Nephron progenitor cell (in vitro differentiated cells): ENCODE results near the gene TAMALIN.
"Not testable (repeated sequence)": the region's sequence is repeated elsewhere in the genome, so short reads cannot be mapped to it uniquely, and the experiment has no call there.

Experiments used
- DNase-seq: peaks from one replicate; pipeline ENCODE4 v3.0.0; 2021
- H3K27ac Mint-ChIP-seq: 2 replicates; pipeline ENCODE4 v1.8.0; 2021; ENCODE audit warnings: mild to moderate bottlenecking, moderate library complexity, mixed read lengths
- H3K27me3 Mint-ChIP-seq: 2 replicates; pipeline ENCODE4 v1.8.0; 2021; ENCODE audit warnings: mild to moderate bottlenecking, low read depth, mixed read lengths; ENCODE audit not compliant: poor library complexity
- H3K36me3 Mint-ChIP-seq: 2 replicates; pipeline ENCODE4 v1.8.0; 2021; ENCODE audit warnings: low read depth, mixed read lengths
- H3K4me1 Mint-ChIP-seq: 2 replicates; pipeline ENCODE4 v1.8.0; 2021; ENCODE audit warnings: mixed read lengths
- H3K4me3 Mint-ChIP-seq: 2 replicates; pipeline ENCODE4 v1.8.0; 2021; ENCODE audit warnings: mild to moderate bottlenecking, moderate library complexity, mixed read lengths
- H3K9me3 Mint-ChIP-seq: 2 replicates; pipeline ENCODE4 v1.8.0; 2021; ENCODE audit warnings: mild to moderate bottlenecking, moderate library complexity, mixed read lengths
- TF ChIP-seq, protein P1 (sequence below): fragments of 200-600 bp; sonication (generic); IDR thresholded peaks from 2 replicates; pipeline ENCODE4 v1.5.0; 2021; ENCODE audit warnings: antibody characterized with exemption

The TAMALIN gene

DNA sequence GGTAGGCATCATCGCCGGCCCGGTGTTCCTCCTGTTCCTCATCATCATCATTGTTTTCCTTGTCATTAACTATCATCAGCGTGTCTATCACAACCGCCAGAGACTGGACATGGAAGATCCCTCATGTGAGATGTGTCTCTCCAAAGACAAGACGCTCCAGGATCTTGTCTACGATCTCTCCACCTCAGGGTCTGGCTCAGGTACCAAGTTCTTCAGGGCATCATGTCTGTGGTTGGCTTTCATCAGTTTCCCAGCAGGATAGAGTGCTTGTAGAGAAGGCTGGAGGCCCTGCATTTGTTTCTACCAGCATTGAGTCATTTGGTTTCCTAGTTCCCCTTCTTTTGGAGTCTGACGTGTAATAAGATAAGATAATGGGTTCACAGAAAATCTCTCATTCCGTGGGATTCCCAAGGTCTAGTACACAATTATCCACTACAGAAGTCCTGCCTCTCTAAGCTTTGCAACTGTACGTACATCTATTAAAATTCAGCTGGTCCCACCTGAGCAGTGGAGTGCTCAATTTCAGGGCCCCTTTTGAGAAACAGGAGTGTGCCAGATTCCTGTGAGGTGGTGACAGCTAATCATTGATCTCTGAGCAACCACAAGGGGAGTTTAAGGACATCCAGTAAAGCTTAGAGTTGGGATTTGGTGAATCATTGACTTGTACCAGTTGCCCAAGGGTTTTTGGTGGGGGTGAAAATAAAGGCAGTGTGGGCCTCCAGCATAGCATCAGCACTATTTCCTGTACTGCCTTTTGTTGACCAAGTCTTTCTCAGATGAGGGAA, 30.2 kb upstream of the TAMALIN start:
- TF ChIP-seq, protein P1, sequence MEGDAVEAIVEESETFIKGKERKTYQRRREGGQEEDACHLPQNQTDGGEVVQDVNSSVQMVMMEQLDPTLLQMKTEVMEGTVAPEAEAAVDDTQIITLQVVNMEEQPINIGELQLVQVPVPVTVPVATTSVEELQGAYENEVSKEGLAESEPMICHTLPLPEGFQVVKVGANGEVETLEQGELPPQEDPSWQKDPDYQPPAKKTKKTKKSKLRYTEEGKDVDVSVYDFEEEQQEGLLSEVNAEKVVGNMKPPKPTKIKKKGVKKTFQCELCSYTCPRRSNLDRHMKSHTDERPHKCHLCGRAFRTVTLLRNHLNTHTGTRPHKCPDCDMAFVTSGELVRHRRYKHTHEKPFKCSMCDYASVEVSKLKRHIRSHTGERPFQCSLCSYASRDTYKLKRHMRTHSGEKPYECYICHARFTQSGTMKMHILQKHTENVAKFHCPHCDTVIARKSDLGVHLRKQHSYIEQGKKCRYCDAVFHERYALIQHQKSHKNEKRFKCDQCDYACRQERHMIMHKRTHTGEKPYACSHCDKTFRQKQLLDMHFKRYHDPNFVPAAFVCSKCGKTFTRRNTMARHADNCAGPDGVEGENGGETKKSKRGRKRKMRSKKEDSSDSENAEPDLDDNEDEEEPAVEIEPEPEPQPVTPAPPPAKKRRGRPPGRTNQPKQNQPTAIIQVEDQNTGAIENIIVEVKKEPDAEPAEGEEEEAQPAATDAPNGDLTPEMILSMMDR: no peak
- Mint-ChIP-seq H3K4me3 (no peak overlapping the region), H3K36me3 (peaks cover 60% of the 10 kb centered on the region), H3K27me3 (no peaks in the 10 kb centered on the region), H3K4me1 (peaks cover 32% of the 10 kb centered on the region), H3K27ac (peak overlapping the region; percentile 39), H3K9me3 (no peaks in the 10 kb centered on the region)
- DNase-seq: no peak

- Mint-ChIP-seq H3K9me3 (no peaks in the 10 kb centered on the region), H3K27me3 (no peaks in the 10 kb centered on the region)
Observed at GRCh38 chr12:51977320-51977753, 29.4 kb upstream of the TAMALIN start.

DNA sequence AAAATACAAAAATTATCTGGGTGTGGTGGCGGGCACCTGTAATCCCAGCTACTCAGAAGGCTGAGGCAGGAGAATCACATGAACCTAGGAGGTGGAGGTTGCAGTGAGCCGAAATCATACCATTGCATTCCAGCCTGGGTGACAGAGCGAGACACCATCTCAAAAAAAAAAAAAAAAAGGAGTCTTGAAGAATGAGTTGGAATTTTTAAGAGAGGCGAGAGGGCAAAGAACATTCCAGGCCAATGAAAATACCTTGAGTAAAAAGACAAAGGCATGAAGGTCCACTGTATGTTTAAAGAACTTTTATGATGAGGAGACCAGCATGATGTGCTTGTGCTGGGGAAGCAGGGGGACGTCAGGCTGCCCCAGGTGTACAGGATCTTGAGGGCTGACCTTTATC, 27.4 kb upstream of the TAMALIN start:
- not testable (repeated sequence) for H3K27ac Mint-ChIP-seq, H3K9me3 Mint-ChIP-seq, DNase-seq, H3K4me3 Mint-ChIP-seq, H3K27me3 Mint-ChIP-seq, H3K4me1 Mint-ChIP-seq
- peaks cover 83% of the 10 kb centered on the region for H3K36me3 Mint-ChIP-seq

More at GRCh38 chr12:51977320-51977753, 29.4 kb upstream of the TAMALIN start:
- Mint-ChIP-seq H3K36me3 (peaks cover 66% of the 10 kb centered on the region), H3K4me1 (peaks cover 27% of the 10 kb centered on the region), H3K27ac (no peak overlapping the region), H3K4me3 (no peak overlapping the region)
- TF ChIP-seq, protein P1: no peak
- DNase-seq: no peak

DNA sequence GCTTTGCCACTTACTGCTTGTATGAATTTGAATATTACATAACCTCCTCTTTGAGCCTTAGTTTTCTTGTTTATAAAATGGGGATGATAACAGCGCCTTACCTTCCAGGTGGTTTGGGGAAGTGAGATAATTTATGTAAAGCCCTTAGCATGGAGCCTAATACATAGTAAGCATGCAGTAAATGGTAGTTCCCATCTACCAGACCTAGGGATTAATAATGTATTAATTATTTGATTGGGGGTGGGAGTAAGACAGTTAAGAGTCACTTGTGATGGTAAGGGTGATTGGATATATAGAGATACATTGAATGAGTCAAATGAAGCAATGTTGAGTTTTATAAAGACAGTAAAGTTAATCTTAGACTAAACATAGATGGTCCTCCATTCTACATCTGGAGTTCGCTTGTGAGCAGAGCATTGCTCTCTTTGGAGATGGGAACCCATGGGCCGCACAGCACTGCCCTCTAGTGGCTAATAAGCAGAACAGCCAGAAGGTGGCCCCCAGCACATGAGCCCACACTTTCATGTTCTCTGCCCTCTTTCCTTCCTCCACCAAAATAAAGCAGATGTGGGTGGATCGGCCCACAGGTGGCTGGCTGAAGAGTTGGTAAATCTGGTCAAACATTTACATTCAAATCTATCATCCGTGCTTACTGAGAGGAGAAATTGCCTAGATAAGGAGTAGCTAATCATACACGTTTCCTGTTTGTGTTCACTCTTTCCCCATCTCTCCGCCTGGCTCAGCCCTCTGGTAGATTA, 26.5 kb upstream of the TAMALIN start:
- DNase-seq: peak; percentile 66
- peaks cover 6% of the 10 kb centered on the region for H3K4me1 Mint-ChIP-seq
- no peak overlapping the region for H3K27ac Mint-ChIP-seq
- TF ChIP-seq, protein P1: peak; percentile 97
- no peaks in the 10 kb centered on the region for H3K9me3 Mint-ChIP-seq
- no peaks in the 10 kb centered on the region for H3K27me3 Mint-ChIP-seq
- H3K4me3 Mint-ChIP-seq: no peak overlapping the region
- H3K36me3 Mint-ChIP-seq: peaks cover 78% of the 10 kb centered on the region

DNA sequence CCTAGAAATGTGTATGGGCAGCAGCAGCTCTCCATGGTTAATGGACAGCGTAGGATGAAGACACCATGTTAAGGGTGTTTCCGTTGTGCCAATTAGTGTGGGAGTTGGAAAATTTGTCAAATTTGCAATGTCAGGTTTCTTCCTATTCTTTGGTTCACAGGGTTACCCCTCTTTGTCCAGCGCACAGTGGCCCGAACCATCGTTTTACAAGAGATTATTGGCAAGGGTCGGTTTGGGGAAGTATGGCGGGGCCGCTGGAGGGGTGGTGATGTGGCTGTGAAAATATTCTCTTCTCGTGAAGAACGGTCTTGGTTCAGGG, 26.0 kb upstream of the TAMALIN start:
- no peak for DNase-seq
- no peak overlapping the region for H3K27ac Mint-ChIP-seq
- no peak overlapping the region for H3K4me3 Mint-ChIP-seq
- H3K9me3 Mint-ChIP-seq: no peaks in the 10 kb centered on the region
- H3K27me3 Mint-ChIP-seq: no peaks in the 10 kb centered on the region
- TF ChIP-seq, protein P1: no peak
- H3K36me3 Mint-ChIP-seq: peaks cover 78% of the 10 kb centered on the region
- peaks cover 6% of the 10 kb centered on the region for H3K4me1 Mint-ChIP-seq

- no peak overlapping the region for H3K4me3 Mint-ChIP-seq
- peaks cover 69% of the 10 kb centered on the region for H3K36me3 Mint-ChIP-seq
- H3K27ac Mint-ChIP-seq: no peak overlapping the region
- no peak for DNase-seq
- TF ChIP-seq, protein P1: no peak
- no peaks in the 10 kb centered on the region for H3K9me3 Mint-ChIP-seq
- H3K4me1 Mint-ChIP-seq: peaks cover 11% of the 10 kb centered on the region
- H3K27me3 Mint-ChIP-seq: no peaks in the 10 kb centered on the region
Observed at GRCh38 chr12:51984657-51985056, 22.1 kb upstream of the TAMALIN start.
